Measurements from ENCODE around the gene YWHAG.

GRCh38 chr7:76369018-76369417 lies 10.2 kb upstream of the YWHAG start:
- no peak for TF ChIP-seq ZNF629 (CRISPR knock-in tag; conservative IDR thresholded peaks at IDR 0.05)
- no peak for TF ChIP-seq ZNF335 (CRISPR knock-in tag; IDR thresholded peaks at IDR 0.05)
- TF ChIP-seq POLR2AphosphoS5 (IDR thresholded peaks at IDR 0.05; ENCODE audit: low read depth, low read length) = no peak
- TF ChIP-seq ZNF503 (CRISPR knock-in tag; IDR thresholded peaks at IDR 0.05) = no peak
- TF ChIP-seq NRL (CRISPR knock-in tag; IDR thresholded peaks at IDR 0.05; ENCODE audit: borderline replicate concordance) = no peak
- TF ChIP-seq CTCF (CRISPR knock-in tag; IDR thresholded peaks at IDR 0.05) = no peak
- no peak for TF ChIP-seq DR1 (CRISPR knock-in tag; IDR thresholded peaks at IDR 0.05)
- TF ChIP-seq POLR2A (IDR thresholded peaks at IDR 0.05; ENCODE audit: insufficient read depth in 1 of 2, low read depth in 2 of 2, low read length in 2 of 2) = no peak
